ENCODE data around the gene NPAS3. TPM values are rescaled to one million over a fixed set of nuclear protein-coding genes. Genes with fewer than 3 reads are reported as not detected.

The NPAS3 gene
- total RNA-seq, 4 donors from 2014 or later: 1.9 to 10.6 (median 2.2) TPM

DNA sequence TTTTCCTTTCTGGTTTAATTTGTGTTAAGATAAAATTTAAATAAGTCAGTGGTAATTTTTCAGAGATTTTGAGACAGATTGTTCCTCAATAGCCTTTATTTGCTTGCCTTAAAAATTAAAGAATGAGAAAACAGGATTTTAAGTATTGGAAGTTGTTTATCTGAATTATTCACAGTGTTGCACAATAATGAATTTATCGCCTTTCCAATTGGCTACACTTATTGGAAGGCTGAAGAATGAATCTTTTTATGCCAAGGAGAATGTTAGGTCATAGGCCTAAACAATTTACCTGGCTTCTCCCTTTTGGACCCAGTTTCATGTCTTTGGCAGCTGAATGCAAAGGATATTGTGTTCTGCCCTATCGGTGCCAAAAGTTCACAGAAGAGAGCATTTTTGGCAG, 250.2 kb downstream of the NPAS3 start:
- Histone ChIP-seq H3K9me3 (no peaks in the 10 kb centered on the region), H3K4me3 (no peak overlapping the region), H3K27me3 (no peaks in the 10 kb centered on the region), H3K27ac (no peak overlapping the region), H3K36me3 (no peaks in the 10 kb centered on the region), H3K4me1 (no peaks in the 10 kb centered on the region)
- no peak for TF ChIP-seq EP300 (IDR thresholded peaks at IDR 0.05)
- no peak for TF ChIP-seq POLR2AphosphoS5 (IDR thresholded peaks at IDR 0.05)
- TF ChIP-seq POLR2A (IDR thresholded peaks at IDR 0.05): no peak
- TF ChIP-seq, protein P1, sequence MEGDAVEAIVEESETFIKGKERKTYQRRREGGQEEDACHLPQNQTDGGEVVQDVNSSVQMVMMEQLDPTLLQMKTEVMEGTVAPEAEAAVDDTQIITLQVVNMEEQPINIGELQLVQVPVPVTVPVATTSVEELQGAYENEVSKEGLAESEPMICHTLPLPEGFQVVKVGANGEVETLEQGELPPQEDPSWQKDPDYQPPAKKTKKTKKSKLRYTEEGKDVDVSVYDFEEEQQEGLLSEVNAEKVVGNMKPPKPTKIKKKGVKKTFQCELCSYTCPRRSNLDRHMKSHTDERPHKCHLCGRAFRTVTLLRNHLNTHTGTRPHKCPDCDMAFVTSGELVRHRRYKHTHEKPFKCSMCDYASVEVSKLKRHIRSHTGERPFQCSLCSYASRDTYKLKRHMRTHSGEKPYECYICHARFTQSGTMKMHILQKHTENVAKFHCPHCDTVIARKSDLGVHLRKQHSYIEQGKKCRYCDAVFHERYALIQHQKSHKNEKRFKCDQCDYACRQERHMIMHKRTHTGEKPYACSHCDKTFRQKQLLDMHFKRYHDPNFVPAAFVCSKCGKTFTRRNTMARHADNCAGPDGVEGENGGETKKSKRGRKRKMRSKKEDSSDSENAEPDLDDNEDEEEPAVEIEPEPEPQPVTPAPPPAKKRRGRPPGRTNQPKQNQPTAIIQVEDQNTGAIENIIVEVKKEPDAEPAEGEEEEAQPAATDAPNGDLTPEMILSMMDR (IDR thresholded peaks at IDR 0.05): no peak
- WGBS, 2 donors (ENCODE audit: low coverage in 1 of 2): 81 to 84% methylated on average over 2 of the region's 2 CpGs
- ATAC-seq: no peak

DNA sequence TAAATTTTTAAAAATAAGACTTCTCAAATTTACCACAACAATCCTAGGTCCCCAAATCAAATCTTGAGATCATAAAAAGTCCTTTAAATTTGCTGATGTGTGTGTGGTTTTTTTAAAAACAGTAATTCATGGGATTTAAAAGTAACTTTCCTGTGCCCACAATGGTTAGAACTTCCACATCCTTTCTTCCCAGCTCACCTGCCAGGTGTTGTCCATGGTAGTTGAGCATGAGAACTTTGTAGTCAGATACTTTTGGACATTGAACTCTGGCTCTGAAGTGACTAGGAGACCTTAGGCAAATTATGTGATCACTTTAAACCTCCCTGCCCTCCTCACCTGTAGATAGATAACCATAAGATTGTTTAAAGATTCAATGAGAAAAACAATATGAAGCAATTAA, 253.2 kb downstream of the NPAS3 start:
- H3K27ac ChIP-seq: no peak overlapping the region
- no peaks in the 10 kb centered on the region for H3K27me3 ChIP-seq
- no peak for ATAC-seq
- H3K36me3 ChIP-seq: no peaks in the 10 kb centered on the region
- TF ChIP-seq POLR2AphosphoS5 (IDR thresholded peaks at IDR 0.05) (no peak), EP300 (IDR thresholded peaks at IDR 0.05) (no peak), POLR2A (IDR thresholded peaks at IDR 0.05) (no peak)
- TF ChIP-seq, protein P1 (IDR thresholded peaks at IDR 0.05): no peak
- H3K9me3 ChIP-seq: no peaks in the 10 kb centered on the region
- no peak overlapping the region for H3K4me3 ChIP-seq
- no peaks in the 10 kb centered on the region for H3K4me1 ChIP-seq

- Histone ChIP-seq H3K4me1 (no peaks in the 10 kb centered on the region), H3K27me3 (no peaks in the 10 kb centered on the region), H3K36me3 (no peaks in the 10 kb centered on the region), H3K9me3 (peaks cover 0 to 4% (median 0%) of the 10 kb centered on the region in 3 donors), H3K4me3 (no peak overlapping the region), H3K27ac (no peak overlapping the region)
- no peak for ATAC-seq
- WGBS, 2 donors (ENCODE audit: low coverage in 1 of 2): 91 to 97% methylated on average over 4 of the region's 4 CpGs
- TF ChIP-seq EP300 (IDR thresholded peaks at IDR 0.05): no peak
- TF ChIP-seq, protein P1 (IDR thresholded peaks at IDR 0.05): no peak
These were observed 255.9 kb downstream of the NPAS3 start for GRCh38 chr14:33194551-33194950.

- H3K4me1 ChIP-seq: no peaks in the 10 kb centered on the region
- H3K27me3 ChIP-seq: no peaks in the 10 kb centered on the region
- no CpG with 5 or more reads among the region's 25 CpGs for WGBS, 2 donors (ENCODE audit: low coverage in 1 of 2)
- H3K4me3 ChIP-seq: no peak overlapping the region
- ATAC-seq: no peak
- H3K36me3 ChIP-seq: no peaks in the 10 kb centered on the region
- peaks cover 0 to 4% (median 0%) of the 10 kb centered on the region in 3 donors for H3K9me3 ChIP-seq
- no peak overlapping the region for H3K27ac ChIP-seq
- TF ChIP-seq POLR2A (IDR thresholded peaks at IDR 0.05): no peak
- no peak for TF ChIP-seq POLR2AphosphoS5 (IDR thresholded peaks at IDR 0.05)
- no peak for TF ChIP-seq EP300 (IDR thresholded peaks at IDR 0.05)
- TF ChIP-seq, protein P1 (IDR thresholded peaks at IDR 0.05): no peak
These were observed 260.0 kb downstream of the NPAS3 start for GRCh38 chr14:33198684-33199083.

DNA sequence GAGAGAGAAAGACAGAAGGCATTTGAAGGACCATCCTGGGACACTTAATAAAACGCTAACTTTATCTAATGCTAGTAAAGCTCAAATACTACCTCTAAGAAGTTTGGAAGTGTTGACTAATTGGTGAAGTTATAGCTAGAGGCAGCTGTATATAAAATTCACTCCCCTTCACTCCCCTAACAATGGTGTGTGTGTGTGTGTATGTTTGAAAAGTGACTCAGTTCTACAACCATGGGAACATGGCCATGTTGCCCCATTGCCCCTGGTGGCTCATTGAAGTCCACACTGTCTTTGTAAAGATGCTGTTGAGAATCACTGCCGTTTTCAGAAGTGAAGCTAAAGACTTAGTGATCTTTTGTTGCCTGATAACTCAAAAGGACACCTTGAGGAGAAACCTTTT, 262.4 kb downstream of the NPAS3 start:
- 70 to 100% methylated on average over 1 to 2 of the region's 2 CpGs for WGBS, 2 donors (ENCODE audit: low coverage in 1 of 2)
- ATAC-seq: no peak
- Histone ChIP-seq H3K36me3 (no peaks in the 10 kb centered on the region), H3K27me3 (no peaks in the 10 kb centered on the region), H3K4me3 (no peak overlapping the region), H3K27ac (no peak overlapping the region), H3K4me1 (no peaks in the 10 kb centered on the region), H3K9me3 (peaks cover 0 to 4% (median 0%) of the 10 kb centered on the region in 3 donors)
- TF ChIP-seq, protein P1 (IDR thresholded peaks at IDR 0.05): no peak
- TF ChIP-seq POLR2A (IDR thresholded peaks at IDR 0.05): no peak
- TF ChIP-seq POLR2AphosphoS5 (IDR thresholded peaks at IDR 0.05): no peak
- no peak for TF ChIP-seq EP300 (IDR thresholded peaks at IDR 0.05)
